Suprapubic skin (tissue), 3 donors: ENCODE measurements around the gene ATF2.

Source experiments
- CTCF ChIP-seq, 2 donors: fragments of 200-600 bp in 1 of 2; fragments of 450-650 bp in 1 of 2; sonication (generic) in 1 of 2; IDR thresholded peaks; one replicate each; pipeline ENCODE4 v1.5.1; 2016 to 2019; ENCODE audit warnings: antibody characterized with exemption in 2 of 2, mild to moderate bottlenecking in 1 of 2, moderate library complexity in 1 of 2
- POLR2AphosphoS5 ChIP-seq, 3 donors: sonication (generic); formaldehyde crosslinking; IDR thresholded peaks; one replicate each; pipeline ENCODE4 v1.6.1; 2017; ENCODE audit warnings: antibody characterized with exemption in 3 of 3

DNA sequence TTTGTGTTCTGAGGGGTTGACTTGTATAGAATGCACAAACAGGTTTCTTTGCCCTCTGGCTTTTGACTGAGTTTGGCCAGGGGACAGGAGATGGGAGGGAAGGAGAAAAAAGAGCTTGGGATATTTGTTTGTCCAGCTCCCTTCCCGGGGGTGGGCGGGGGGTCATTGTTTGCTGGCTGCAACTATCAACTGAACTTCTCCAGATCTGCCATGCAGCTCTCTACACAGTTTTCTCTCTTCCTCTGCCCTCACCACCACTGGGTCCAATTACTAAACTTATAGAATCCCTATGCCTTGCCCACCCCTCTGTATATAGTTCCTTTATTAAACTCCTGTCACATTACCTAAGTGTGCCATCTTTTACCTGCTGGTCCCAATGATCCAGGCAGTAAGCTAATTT is 130.1 kb downstream of the ATF2 start:
- TF ChIP-seq CTCF (IDR thresholded peaks at IDR 0.05): no peak
- no peak for TF ChIP-seq POLR2AphosphoS5 (IDR thresholded peaks at IDR 0.05)
